ENCODE results near the gene CMIP.
"Not testable (repeated sequence)": the region's sequence is repeated elsewhere in the genome, so short reads cannot be mapped to it uniquely, and the experiment has no call there.

CMIP gene

GRCh38 chr16:81421536-81421935 lies 23.1 kb upstream of the CMIP start:
- no peak for DNase-seq

GRCh38 chr16:81422153-81422552 lies 22.5 kb upstream of the CMIP start:
- not testable (repeated sequence) for DNase-seq

- no peak for DNase-seq
Observed at GRCh38 chr16:81424771-81425170, 19.8 kb upstream of the CMIP start.

GRCh38 chr16:81427219-81427618 lies 17.4 kb upstream of the CMIP start:
- no peak for DNase-seq

GRCh38 chr16:81429045-81429521 lies 15.5 kb upstream of the CMIP start:
- DNase-seq = no peak

GRCh38 chr16:81431554-81432353 lies 12.9 kb upstream of the CMIP start:
- no peak for DNase-seq

GRCh38 chr16:81432937-81433557 lies 11.6 kb upstream of the CMIP start:
- DNase-seq = no peak

GRCh38 chr16:81435103-81435502 lies 9.5 kb upstream of the CMIP start:
- no peak for DNase-seq

GRCh38 chr16:81435567-81435966 lies 9.0 kb upstream of the CMIP start:
- DNase-seq = no peak

GRCh38 chr16:81436386-81436785 lies 8.2 kb upstream of the CMIP start:
- DNase-seq = no peak

GRCh38 chr16:81437865-81438264 lies 6.7 kb upstream of the CMIP start:
- no peak for DNase-seq

- DNase-seq = no peak
Observed at GRCh38 chr16:81440888-81441761, 3.5 kb upstream of the CMIP start.

- no peak for DNase-seq
Observed at GRCh38 chr16:81442220-81442915, 2.2 kb upstream of the CMIP start.

GRCh38 chr16:81442916-81443687 lies 1.5 kb upstream of the CMIP start:
- DNase-seq = no peak

- peak; percentile 9 for DNase-seq
Observed at GRCh38 chr16:81443688-81444447, 740 bp upstream of the CMIP start.

GRCh38 chr16:81445143-81445961 lies 744 bp downstream of the CMIP start:
- DNase-seq = peak; percentile 11

GRCh38 chr16:81445966-81446906 lies 1.6 kb downstream of the CMIP start:
- DNase-seq = peak; percentile 28

GRCh38 chr16:81446907-81447268 lies 2.3 kb downstream of the CMIP start:
- DNase-seq = no peak
